IMR-90 (cell line): ENCODE measurements around the gene MPPED1. TPM values are rescaled to one million over a fixed set of nuclear protein-coding genes. Genes with fewer than 3 reads are reported as not detected.

ENCODE experiments used
- ATAC-seq: fragments of 200-7000 bp; cut with Tn5 transposase; 2 replicates; pipeline ENCODE4 v1.9.1; 2020; ENCODE audit warnings: low read depth, mild to moderate bottlenecking, moderate library complexity
- BruUV-seq: library from RNA; stranded (reverse); fragments of 400-500 nt; replicated peaks from 2 replicates; lab custom pipeline; 2021; lab: Mats Ljungman, UMichigan
- CTCF ChIA-PET: fragments of 300-600 bp; formaldehyde crosslinking; extraction: SDS; loops from one replicate; lab custom pipeline; 2021; ENCODE audit warnings: antibody characterized with exemption; lab: Yijun Ruan, JAX
- POLR2A ChIA-PET: fragments of 300-600 bp; sonication (Branson Sonifier 250); formaldehyde crosslinking; loops from one replicate; lab custom pipeline; 2022; ENCODE audit warnings: antibody characterized with exemption; ENCODE audit not compliant: unreplicated experiment; lab: Charles Lee
- DNase-seq: peaks from one replicate; pipeline ENCODE4 v3.0.0; 2013
- H2AFZ ChIP-seq: replicated peaks from 2 replicates; pipeline ENCODE3; 2013; ENCODE audit warnings: low read length, mild to moderate bottlenecking; ENCODE audit not compliant: poor library complexity
- H2AK5ac ChIP-seq: 2 replicates; pipeline ENCODE4 v1.6.1; 2013; ENCODE audit warnings: low read depth, low read length, inconsistent platforms
- H2AK9ac ChIP-seq: replicated peaks from 2 replicates; pipeline ENCODE3; 2013; ENCODE audit warnings: mild to moderate bottlenecking, low read depth, low read length, moderate library complexity; ENCODE audit not compliant: poor library complexity
- H2BK120ac ChIP-seq: 2 replicates; pipeline ENCODE4 v1.6.1; 2013; ENCODE audit warnings: low read depth, low read length, inconsistent platforms
- H2BK15ac ChIP-seq: 3 replicates; pipeline ENCODE4 v1.6.1; 2013; ENCODE audit warnings: low read depth, low read length, inconsistent platforms
- H2BK20ac ChIP-seq: 2 replicates; pipeline ENCODE4 v1.6.1; 2013; ENCODE audit warnings: low read depth, mild to moderate bottlenecking, inconsistent platforms, low read length, moderate library complexity
- H2BK5ac ChIP-seq: 2 replicates; pipeline ENCODE4 v1.6.1; 2013; ENCODE audit warnings: mild to moderate bottlenecking, low read depth, low read length, inconsistent platforms; ENCODE audit not compliant: poor library complexity, severe bottlenecking
- H3K14ac ChIP-seq: replicated peaks from 2 replicates; pipeline ENCODE4 v1.6.1; 2013; ENCODE audit warnings: low read depth, low read length, inconsistent platforms
- H3K18ac ChIP-seq: 2 replicates; pipeline ENCODE4 v1.6.1; 2013; ENCODE audit warnings: low read depth, low read length, control low read depth
- H3K23ac ChIP-seq: 2 replicates; pipeline ENCODE4 v1.6.1; 2013; ENCODE audit warnings: low read depth, low read length, inconsistent platforms
- H3K27ac ChIP-seq: 2 replicates; pipeline ENCODE4 v1.5.1; 2013; ENCODE audit warnings: mild to moderate bottlenecking, control low read depth, low read length; ENCODE audit not compliant: insufficient read depth
- H3K27me3 ChIP-seq: 2 replicates; pipeline ENCODE4 v1.6.1; 2013; ENCODE audit warnings: low read length; ENCODE audit not compliant: control insufficient read depth, insufficient read depth
- H3K36me3 ChIP-seq: 2 replicates; pipeline ENCODE4 v1.6.1; 2013; ENCODE audit warnings: low read length, mixed read lengths; ENCODE audit not compliant: control insufficient read depth, insufficient read depth
- H3K4ac ChIP-seq: 2 replicates; pipeline ENCODE4 v1.6.1; 2013; ENCODE audit warnings: low read depth, low read length, inconsistent platforms
- H3K4me1 ChIP-seq: 2 replicates; pipeline ENCODE4 v1.6.1; 2013; ENCODE audit warnings: low read length, mixed read lengths; ENCODE audit not compliant: control insufficient read depth, insufficient read depth
- H3K4me2 ChIP-seq: 2 replicates; pipeline ENCODE4 v1.6.1; 2013; ENCODE audit warnings: low read depth, mild to moderate bottlenecking, control low read depth, low read length, moderate library complexity
- H3K4me3 ChIP-seq: 2 replicates; pipeline ENCODE4 v1.5.1; 2013; ENCODE audit warnings: low read depth, mild to moderate bottlenecking, control low read depth, low read length, moderate library complexity; ENCODE audit not compliant: insufficient read depth
- H3K56ac ChIP-seq: 2 replicates; pipeline ENCODE4 v1.6.1; 2013; ENCODE audit warnings: low read length, inconsistent platforms; ENCODE audit not compliant: insufficient read depth; ENCODE audit errors: extremely low read depth
- H3K79me1 ChIP-seq, 2 experiments: 2 replicates each; pipeline ENCODE4 v1.6.1; 2013; ENCODE audit warnings: low read length in 2 of 2, inconsistent platforms in 1 of 2, low read depth in 1 of 2
- H3K9ac ChIP-seq: 2 replicates; pipeline ENCODE4 v1.6.1; 2013; ENCODE audit warnings: low read depth, low read length, control low read depth
- H3K9me1 ChIP-seq: 2 replicates; pipeline ENCODE4 v1.6.1; 2013; ENCODE audit warnings: low read length, inconsistent platforms; ENCODE audit not compliant: insufficient read depth
- H3K9me3 ChIP-seq: 2 replicates; pipeline ENCODE4 v1.6.1; 2013; ENCODE audit warnings: low read length; ENCODE audit not compliant: control insufficient read depth, insufficient read depth
- H4K20me1 ChIP-seq: 2 replicates; pipeline ENCODE4 v1.6.1; 2013; ENCODE audit warnings: low read length, inconsistent platforms; ENCODE audit not compliant: insufficient read depth
- H4K5ac ChIP-seq: 2 replicates; pipeline ENCODE4 v1.6.1; 2013; ENCODE audit warnings: mild to moderate bottlenecking, low read depth, low read length, control low read depth
- H4K8ac ChIP-seq, 2 experiments: 2 replicates each; pipeline ENCODE4 v1.6.1; 2013; ENCODE audit warnings: low read depth in 2 of 2, low read length in 2 of 2, control low read depth in 1 of 2, inconsistent platforms in 1 of 2
- H4K91ac ChIP-seq: 2 replicates; pipeline ENCODE4 v1.6.1; 2013; ENCODE audit warnings: low read depth, low read length, inconsistent platforms; ENCODE audit not compliant: insufficient read depth
- BHLHE40 ChIP-seq: fragments of 150-350 bp; IDR thresholded peaks from 2 replicates; pipeline ENCODE4 v1.6.1; 2016; ENCODE audit warnings: mild to moderate bottlenecking, low read depth, low read length
- CEBPB ChIP-seq: IDR thresholded peaks from 2 replicates; pipeline ENCODE4 v1.6.1; 2012; ENCODE audit warnings: low read depth, low read length, improper control_type of control experiment
- CHD1 ChIP-seq: IDR thresholded peaks from 2 replicates; pipeline ENCODE4 v1.6.1; 2012; ENCODE audit warnings: low read depth, low read length, improper control_type of control experiment
- FOS ChIP-seq: fragments of 150-350 bp; IDR thresholded peaks from 2 replicates; pipeline ENCODE4 v1.6.1; 2016; ENCODE audit warnings: low read depth, low read length
- MAZ ChIP-seq: IDR thresholded peaks from 2 replicates; pipeline ENCODE4 v1.6.1; 2012; ENCODE audit warnings: low read depth, mild to moderate bottlenecking, low read length, improper control_type of control experiment, moderate library complexity, borderline replicate concordance
- MXI1 ChIP-seq: IDR thresholded peaks from 2 replicates; pipeline ENCODE4 v1.6.1; 2012; ENCODE audit warnings: low read depth, mild to moderate bottlenecking, low read length, moderate library complexity, borderline replicate concordance
- NFE2L2 ChIP-seq: fragments of 150-350 bp; IDR thresholded peaks from 2 replicates; pipeline ENCODE4 v1.6.1; 2016; ENCODE audit warnings: low read depth, mild to moderate bottlenecking, low read length
- RAD21 ChIP-seq: IDR thresholded peaks from 2 replicates; pipeline ENCODE4 v1.6.1; 2012; ENCODE audit warnings: low read length, improper control_type of control experiment
- RCOR1 ChIP-seq: IDR thresholded peaks from 2 replicates; pipeline ENCODE4 v1.6.1; 2012; ENCODE audit warnings: mild to moderate bottlenecking, low read length, improper control_type of control experiment; ENCODE audit not compliant: insufficient replicate concordance
- RFX5 ChIP-seq: IDR thresholded peaks from 2 replicates; pipeline ENCODE4 v1.8.0; 2012; ENCODE audit warnings: low read depth, mild to moderate bottlenecking, low read length, moderate library complexity
- SMC3 ChIP-seq: fragments of 150-350 bp; IDR thresholded peaks from 2 replicates; pipeline ENCODE4 v1.6.1; 2016; ENCODE audit warnings: low read depth, mild to moderate bottlenecking, antibody characterized with exemption, low read length, moderate library complexity
- WGBS, 2 experiments: methylation state at CpG; one replicate each; pipeline versions ENCODE4 v1.1.5 to v1.1.7; 2013; ENCODE audit warnings: missing lambda C conversion rate in 2 of 2; ENCODE audit not compliant: insufficient read length in 1 of 2; ENCODE audit errors: extremely low coverage in 2 of 2; 5-methylcytosine and 5-hydroxymethylcytosine counted together
- dilution Hi-C: fragments of 300-500 bp; cut with HindIII; formaldehyde crosslinking; loops from one replicate; pipeline ENCODE4 v1.14.3; 2018; ENCODE audit warnings: low sequenced_read_pairs; ENCODE audit not compliant: unreplicated experiment
- in situ Hi-C: fragments of 300-500 bp; cut with MboI; formaldehyde crosslinking; loops from 3 replicates; pipeline ENCODE4 v1.14.3; 2019; ENCODE audit warnings: low sequenced_read_pairs, inconsistent platforms, mixed read lengths
- intact Hi-C: fragments of 100-400 bp; cut with micrococcal nuclease; formaldehyde crosslinking; loops from 2 replicates; pipeline ENCODE4 v1.10.0; 2022
- polyA plus RNA-seq, 3 experiments: library from polyadenylated mRNA; depleted of rRNA; stranded (reverse); fragments of >200 nt; gene quantifications; 2 replicates each; pipeline ENCODE4 v1.2.3, GENCODE V29; 2012; ENCODE audit warnings: low replicate concordance in 1 of 3
- total RNA-seq: library from RNA; depleted of rRNA; stranded (reverse); fragments of >200 nt; gene quantifications from 2 replicates; pipeline ENCODE4 v1.2.3, GENCODE V29; 2012
- TF ChIP-seq, protein P1 (sequence below): fragments of 150-350 bp; IDR thresholded peaks from 2 replicates; pipeline ENCODE4 v1.6.1; 2016; ENCODE audit warnings: low read depth, mild to moderate bottlenecking, low read length, moderate library complexity, borderline replicate concordance
- TF ChIP-seq, protein P2 (sequence below): conservative IDR thresholded peaks from 2 replicates; pipeline ENCODE4 v1.5.1; 2012; ENCODE audit warnings: mild to moderate bottlenecking, low read depth, low read length, improper control_type of control experiment

The MPPED1 gene
- total and polyA plus RNA-seq, 2 of the 4 experiments (the other 2 are of a cell fraction) = not detected

DNA sequence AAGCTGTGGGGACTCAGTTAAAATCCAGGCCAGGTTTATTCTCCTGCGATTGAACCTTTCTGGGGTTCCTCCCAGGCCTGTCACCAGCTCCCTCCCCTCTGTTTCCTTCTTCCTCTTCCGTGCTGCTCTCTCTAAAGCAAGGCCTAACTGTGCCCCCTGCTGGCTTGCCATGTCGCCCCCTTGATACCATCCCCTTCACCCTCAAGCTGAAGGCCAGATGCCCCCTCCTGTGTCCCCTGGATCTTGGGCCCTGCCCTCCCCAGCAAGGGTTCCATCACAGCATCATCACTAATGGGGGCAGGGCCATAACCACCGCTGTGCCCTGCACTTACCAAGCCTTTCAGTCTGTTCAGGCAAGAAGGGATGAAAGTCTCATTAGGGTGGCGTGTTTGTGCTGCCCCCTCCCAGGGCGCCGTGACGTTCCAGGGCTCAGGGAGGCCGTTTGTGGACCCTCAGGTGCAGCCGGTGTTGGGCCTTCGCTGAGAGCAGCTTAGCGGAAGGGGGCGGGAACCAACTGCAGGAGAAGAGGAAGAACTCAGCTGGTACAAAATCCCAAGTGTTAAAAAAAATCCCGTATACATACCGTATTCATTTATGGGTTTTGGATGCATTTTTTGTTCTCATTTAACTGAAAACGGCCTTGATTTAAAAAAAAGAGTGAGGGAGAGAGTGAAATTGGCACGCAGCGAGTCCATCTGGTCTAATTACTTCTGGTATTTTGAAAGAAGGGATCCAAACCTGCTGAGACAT is 69.9 kb downstream of the MPPED1 start:
- H3K9me3 ChIP-seq = no peaks in the 10 kb centered on the region
- no peak overlapping the region for H2BK15ac ChIP-seq
- no peaks in the 10 kb centered on the region for H3K4me1 ChIP-seq
- no peak overlapping the region for H3K27ac ChIP-seq
- in situ Hi-C loops = no loop called here
- H3K9me1 ChIP-seq = no peaks in the 10 kb centered on the region
- H3K4me2 ChIP-seq = no peak overlapping the region
- H4K5ac ChIP-seq = no peak overlapping the region
- BruUV-seq = no TSS peak
- H2BK120ac ChIP-seq = no peak overlapping the region
- dilution Hi-C loops = no loop called here
- peaks cover 2% of the 10 kb centered on the region; the same call in 1 of the 2 replicates for H3K27me3 ChIP-seq
- TF ChIP-seq CHD1 (no peak), RAD21 (no peak), CEBPB (no peak), FOS (no peak), MAZ (no peak), RCOR1 (no peak), MXI1 (no peak), NFE2L2 (no peak), BHLHE40 (no peak), RFX5 (no peak), SMC3 (no peak)
- TF ChIP-seq, protein P1, sequence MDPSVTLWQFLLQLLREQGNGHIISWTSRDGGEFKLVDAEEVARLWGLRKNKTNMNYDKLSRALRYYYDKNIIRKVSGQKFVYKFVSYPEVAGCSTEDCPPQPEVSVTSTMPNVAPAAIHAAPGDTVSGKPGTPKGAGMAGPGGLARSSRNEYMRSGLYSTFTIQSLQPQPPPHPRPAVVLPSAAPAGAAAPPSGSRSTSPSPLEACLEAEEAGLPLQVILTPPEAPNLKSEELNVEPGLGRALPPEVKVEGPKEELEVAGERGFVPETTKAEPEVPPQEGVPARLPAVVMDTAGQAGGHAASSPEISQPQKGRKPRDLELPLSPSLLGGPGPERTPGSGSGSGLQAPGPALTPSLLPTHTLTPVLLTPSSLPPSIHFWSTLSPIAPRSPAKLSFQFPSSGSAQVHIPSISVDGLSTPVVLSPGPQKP = no peak
- TF ChIP-seq, protein P2, sequence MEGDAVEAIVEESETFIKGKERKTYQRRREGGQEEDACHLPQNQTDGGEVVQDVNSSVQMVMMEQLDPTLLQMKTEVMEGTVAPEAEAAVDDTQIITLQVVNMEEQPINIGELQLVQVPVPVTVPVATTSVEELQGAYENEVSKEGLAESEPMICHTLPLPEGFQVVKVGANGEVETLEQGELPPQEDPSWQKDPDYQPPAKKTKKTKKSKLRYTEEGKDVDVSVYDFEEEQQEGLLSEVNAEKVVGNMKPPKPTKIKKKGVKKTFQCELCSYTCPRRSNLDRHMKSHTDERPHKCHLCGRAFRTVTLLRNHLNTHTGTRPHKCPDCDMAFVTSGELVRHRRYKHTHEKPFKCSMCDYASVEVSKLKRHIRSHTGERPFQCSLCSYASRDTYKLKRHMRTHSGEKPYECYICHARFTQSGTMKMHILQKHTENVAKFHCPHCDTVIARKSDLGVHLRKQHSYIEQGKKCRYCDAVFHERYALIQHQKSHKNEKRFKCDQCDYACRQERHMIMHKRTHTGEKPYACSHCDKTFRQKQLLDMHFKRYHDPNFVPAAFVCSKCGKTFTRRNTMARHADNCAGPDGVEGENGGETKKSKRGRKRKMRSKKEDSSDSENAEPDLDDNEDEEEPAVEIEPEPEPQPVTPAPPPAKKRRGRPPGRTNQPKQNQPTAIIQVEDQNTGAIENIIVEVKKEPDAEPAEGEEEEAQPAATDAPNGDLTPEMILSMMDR = no peak
- no peak overlapping the region for H3K56ac ChIP-seq
- no peak overlapping the region for H3K23ac ChIP-seq
- intact Hi-C loops = no loop called here
- no peak overlapping the region for H3K9ac ChIP-seq
- no peak overlapping the region for H2AK9ac ChIP-seq
- H3K4me3 ChIP-seq = no peak overlapping the region
- H3K4ac ChIP-seq = no peak overlapping the region
- no peak overlapping the region for H4K91ac ChIP-seq
- no peak overlapping the region for H2BK5ac ChIP-seq
- ChIA-PET POLR2A (no interaction called here), CTCF (no interaction called here)
- 37% methylated on average over 2 of the region's 18 CpGs; no CpG with 5 or more reads in 1 of the 2 experiments for WGBS, 2 experiments
- ATAC-seq (no peak), DNase-seq (no peak)
- no peak overlapping the region for H3K18ac ChIP-seq
- no peaks in the 10 kb centered on the region for H3K36me3 ChIP-seq
- no peak overlapping the region for H3K14ac ChIP-seq
- no peaks in the 10 kb centered on the region for H3K79me1 ChIP-seq
- H2BK20ac ChIP-seq = no peak overlapping the region
- no peak overlapping the region for H2AK5ac ChIP-seq
- no peaks in the 10 kb centered on the region for H4K20me1 ChIP-seq
- no peak overlapping the region for H4K8ac ChIP-seq
- no peak overlapping the region for H2AFZ ChIP-seq
